GM12878 (cell line): ENCODE data around the gene VPS13C.

Source experiments
- BHLHE40 ChIP-seq, 2 experiments: fragments of 450-650 bp in 1 of 2; IDR thresholded peaks; 2 replicates each; pipeline ENCODE4 v1.6.1; 2011 to 2017; ENCODE audit warnings: low read depth in 2 of 2, borderline replicate concordance in 1 of 2, improper control_type of control experiment in 1 of 2, low read length in 1 of 2, mild to moderate bottlenecking in 1 of 2
- CHD2 ChIP-seq: IDR thresholded peaks from 2 replicates; pipeline ENCODE4 v1.6.1; 2011; ENCODE audit warnings: low read depth, low read length, improper control_type of control experiment, borderline replicate concordance
- CREM ChIP-seq: IDR thresholded peaks from 2 replicates; pipeline ENCODE4 v1.6.1; 2014; ENCODE audit warnings: antibody characterized with exemption, low read depth
- ETV6 ChIP-seq, 2 experiments: fragments of 450-650 bp in 1 of 2; IDR thresholded peaks in 1 of 2; conservative IDR thresholded peaks in 1 of 2; 2 replicates each; pipeline ENCODE4 v1.6.1; 2014; ENCODE audit warnings: antibody characterized with exemption in 1 of 2, borderline replicate concordance in 1 of 2, low read depth in 1 of 2, mild to moderate bottlenecking in 1 of 2, moderate library complexity in 1 of 2
- FOS ChIP-seq: IDR thresholded peaks from 3 replicates; pipeline ENCODE4 v1.6.1; 2011; ENCODE audit warnings: borderline replicate concordance; ENCODE audit not compliant: insufficient read length; ENCODE audit errors: extremely low read depth
- HDAC2 ChIP-seq: fragments of 200-600 bp; sonication (generic); IDR thresholded peaks from 2 replicates; pipeline ENCODE4 v1.6.1; 2017
- TF ChIP-seq, protein P1 (sequence below): IDR thresholded peaks from 2 replicates; pipeline ENCODE4 v1.6.1; 2011; ENCODE audit warnings: borderline replicate concordance, low read depth, mild to moderate bottlenecking, moderate library complexity, mixed read lengths, low read length; ENCODE audit not compliant: insufficient read depth; ENCODE audit errors: extremely low read length
- TF ChIP-seq, protein P2 (sequence below), 3 experiments: IDR thresholded peaks in 2 of 3; conservative IDR thresholded peaks in 1 of 3; 2 replicates each; pipeline ENCODE4 v1.5.1; 2011; ENCODE audit warnings: low read depth in 3 of 3, low read length in 3 of 3, mild to moderate bottlenecking in 3 of 3, control low read depth in 2 of 3, moderate library complexity in 2 of 3, inconsistent platforms in 1 of 3, mixed read lengths in 1 of 3; ENCODE audit not compliant: control insufficient read depth in 2 of 3, insufficient read depth in 1 of 3; ENCODE audit errors: extremely low read depth in 1 of 3

DNA sequence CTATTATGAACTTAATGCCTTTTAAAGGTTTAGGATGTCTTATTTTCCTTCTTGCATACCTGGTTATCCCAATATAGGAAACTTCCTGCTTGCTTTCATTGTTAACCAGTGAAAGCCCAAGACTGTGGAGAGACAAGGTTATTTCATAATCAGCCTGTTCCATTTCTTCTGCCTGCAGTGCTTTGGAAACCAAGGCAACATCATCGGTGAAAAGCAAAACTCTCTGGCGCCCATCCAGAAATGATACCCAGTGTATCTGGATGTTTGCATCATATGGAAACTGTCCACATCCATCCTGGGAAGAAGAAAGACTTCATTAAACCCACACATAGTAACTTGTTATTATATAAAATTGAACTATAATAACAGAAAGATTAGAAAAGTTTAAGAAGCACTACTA lies 170.1 kb downstream of the VPS13C start:
- TF ChIP-seq FOS: no peak
- TF ChIP-seq, protein P1, sequence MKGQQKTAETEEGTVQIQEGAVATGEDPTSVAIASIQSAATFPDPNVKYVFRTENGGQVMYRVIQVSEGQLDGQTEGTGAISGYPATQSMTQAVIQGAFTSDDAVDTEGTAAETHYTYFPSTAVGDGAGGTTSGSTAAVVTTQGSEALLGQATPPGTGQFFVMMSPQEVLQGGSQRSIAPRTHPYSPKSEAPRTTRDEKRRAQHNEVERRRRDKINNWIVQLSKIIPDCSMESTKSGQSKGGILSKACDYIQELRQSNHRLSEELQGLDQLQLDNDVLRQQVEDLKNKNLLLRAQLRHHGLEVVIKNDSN: no peak
- no peak for TF ChIP-seq CHD2
- TF ChIP-seq CREM: no peak
- no peak for TF ChIP-seq BHLHE40 (IDR thresholded peaks at IDR 0.05; ENCODE audit: borderline replicate concordance in 1 of 2, low read depth in 2 of 2, low read length in 1 of 2)
- TF ChIP-seq HDAC2: no peak
- no peak for TF ChIP-seq ETV6 (conservative IDR thresholded peaks at IDR 0.05 in 1 of 2, IDR thresholded peaks at IDR 0.05 in 1 of 2; ENCODE audit: borderline replicate concordance in 1 of 2, low read depth in 1 of 2)
- TF ChIP-seq, protein P2, sequence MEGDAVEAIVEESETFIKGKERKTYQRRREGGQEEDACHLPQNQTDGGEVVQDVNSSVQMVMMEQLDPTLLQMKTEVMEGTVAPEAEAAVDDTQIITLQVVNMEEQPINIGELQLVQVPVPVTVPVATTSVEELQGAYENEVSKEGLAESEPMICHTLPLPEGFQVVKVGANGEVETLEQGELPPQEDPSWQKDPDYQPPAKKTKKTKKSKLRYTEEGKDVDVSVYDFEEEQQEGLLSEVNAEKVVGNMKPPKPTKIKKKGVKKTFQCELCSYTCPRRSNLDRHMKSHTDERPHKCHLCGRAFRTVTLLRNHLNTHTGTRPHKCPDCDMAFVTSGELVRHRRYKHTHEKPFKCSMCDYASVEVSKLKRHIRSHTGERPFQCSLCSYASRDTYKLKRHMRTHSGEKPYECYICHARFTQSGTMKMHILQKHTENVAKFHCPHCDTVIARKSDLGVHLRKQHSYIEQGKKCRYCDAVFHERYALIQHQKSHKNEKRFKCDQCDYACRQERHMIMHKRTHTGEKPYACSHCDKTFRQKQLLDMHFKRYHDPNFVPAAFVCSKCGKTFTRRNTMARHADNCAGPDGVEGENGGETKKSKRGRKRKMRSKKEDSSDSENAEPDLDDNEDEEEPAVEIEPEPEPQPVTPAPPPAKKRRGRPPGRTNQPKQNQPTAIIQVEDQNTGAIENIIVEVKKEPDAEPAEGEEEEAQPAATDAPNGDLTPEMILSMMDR (IDR thresholded peaks at IDR 0.05 in 2 of 3, conservative IDR thresholded peaks at IDR 0.05 in 1 of 3; ENCODE audit: control insufficient read depth in 2 of 3, extremely low read depth in 1 of 3, insufficient read depth in 1 of 3, low read depth in 3 of 3, low read length in 3 of 3): no peak
